Stimulated activated CD4-positive, alpha-beta T cell treated with anti-CD3 and anti-CD28 coated beads, Interleukin-1b, Interleukin-23, amount 100 ng/mL, for 48 hours (primary cell): Measurements from ENCODE around the gene EXOC4.
A peak's percentile ranks its signal among the peaks of the same experiment; 100 is the strongest.

ENCODE experiments used
- DNase-seq: peaks from one replicate; pipeline ENCODE4 v3.0.0-alpha.2; 2020

The EXOC4 gene

DNA sequence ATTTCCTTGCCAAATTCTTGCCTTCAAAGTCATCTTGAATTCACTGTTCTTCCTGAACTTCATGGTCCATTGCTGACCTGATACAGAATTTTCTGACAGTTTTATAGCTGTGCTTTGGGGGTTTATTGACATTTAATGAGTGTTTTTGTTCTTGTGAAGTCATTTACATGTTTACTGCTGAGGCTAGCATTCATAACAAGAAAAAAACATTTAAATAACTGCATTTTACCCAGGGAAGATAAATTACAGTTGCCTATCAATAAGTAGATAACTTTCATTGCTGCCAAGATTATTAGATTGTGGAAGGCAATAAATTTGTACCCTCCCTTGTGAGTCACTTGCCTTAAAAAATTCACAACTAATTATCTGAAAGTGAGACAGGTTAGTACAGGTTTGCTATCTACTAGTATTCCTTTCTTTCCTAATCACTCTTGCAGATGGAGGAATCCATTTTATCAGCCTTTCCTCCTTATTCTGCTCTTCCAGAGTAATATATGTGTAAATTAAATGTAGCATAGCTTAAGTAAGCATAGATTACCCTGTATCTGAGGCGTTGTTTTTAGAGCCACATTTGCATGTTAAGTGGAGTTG, 178.4 kb downstream of the EXOC4 start:
- no peak for DNase-seq

DNA sequence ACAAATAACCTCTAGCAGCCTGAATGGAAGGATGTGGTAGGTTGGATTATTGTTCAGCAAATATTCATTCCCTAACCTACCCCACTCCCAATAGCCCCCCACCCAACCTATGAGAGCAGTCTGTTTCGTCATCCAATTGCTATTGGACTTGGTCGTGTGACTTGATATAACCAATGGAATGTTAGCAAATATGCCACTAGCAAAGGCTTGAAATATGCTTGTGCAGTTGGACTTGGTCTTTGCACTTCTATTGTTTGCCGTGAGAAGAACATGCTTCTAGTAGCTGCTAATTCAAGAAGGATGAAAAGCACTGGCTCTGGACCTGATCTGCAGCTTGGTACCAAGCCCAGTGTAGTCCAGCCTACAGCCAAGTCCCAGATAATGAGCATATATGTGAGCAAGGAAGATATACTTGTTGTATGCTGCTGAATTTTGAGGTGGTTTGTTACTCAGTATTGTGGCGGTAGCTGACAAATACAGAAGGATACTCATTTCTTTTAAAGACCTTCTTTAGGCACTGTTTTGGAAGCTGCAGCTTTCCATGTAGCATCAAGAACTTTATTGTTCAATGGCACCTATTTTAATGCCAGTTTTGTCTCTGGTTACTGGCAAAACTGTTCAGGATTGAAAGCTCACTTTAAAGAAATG, 180.4 kb downstream of the EXOC4 start:
- no peak for DNase-seq

DNA sequence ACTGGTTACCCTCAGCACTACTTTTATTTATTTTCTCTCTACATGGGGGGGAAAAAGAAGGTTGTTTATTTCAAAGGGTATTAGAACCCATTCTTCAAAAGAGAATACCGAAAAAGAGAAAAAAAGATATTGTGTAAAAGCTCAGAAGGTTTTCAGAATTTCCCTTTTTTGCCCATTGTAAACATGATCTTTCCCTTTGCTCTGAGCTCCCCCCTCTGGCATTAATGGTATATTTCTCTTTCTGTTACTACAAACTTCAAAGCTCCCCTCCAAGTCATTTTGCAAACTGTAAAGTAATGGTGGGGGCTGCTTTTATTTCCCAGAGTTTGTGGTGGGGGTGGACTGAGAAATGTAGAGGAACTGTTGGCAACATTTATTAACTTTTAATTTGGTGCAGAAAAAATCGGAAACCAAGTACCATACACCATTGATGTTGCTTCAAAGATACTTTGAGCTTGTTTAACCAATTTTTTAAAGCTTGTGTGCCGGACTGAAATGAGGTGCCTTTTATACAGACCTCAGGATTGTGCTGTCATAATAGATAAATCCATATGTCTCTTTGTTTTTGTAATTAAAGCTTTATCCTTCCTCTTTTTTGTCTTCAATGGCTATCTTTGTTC, 181.5 kb downstream of the EXOC4 start:
- DNase-seq, result no peak

DNA sequence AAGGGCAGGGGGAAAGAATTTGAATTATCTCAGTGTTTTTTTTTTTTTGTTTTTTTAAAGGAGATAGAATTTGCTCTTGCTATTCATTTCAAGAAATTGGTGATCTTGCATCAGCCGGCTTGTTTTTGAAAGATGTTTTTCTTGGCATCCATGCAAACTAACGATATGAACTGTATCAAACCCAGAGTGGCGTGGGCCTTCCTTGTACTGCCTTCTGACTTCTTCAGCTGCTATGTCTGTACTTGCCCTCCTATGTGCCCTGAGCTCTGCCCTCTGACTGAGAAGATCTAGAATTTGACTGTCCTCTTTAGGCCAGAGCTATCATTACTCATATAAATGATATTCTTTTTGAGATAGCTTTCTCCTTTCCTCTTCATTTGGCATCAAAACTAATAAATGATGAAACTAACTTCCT, 183.1 kb downstream of the EXOC4 start:
- no peak for DNase-seq

DNA sequence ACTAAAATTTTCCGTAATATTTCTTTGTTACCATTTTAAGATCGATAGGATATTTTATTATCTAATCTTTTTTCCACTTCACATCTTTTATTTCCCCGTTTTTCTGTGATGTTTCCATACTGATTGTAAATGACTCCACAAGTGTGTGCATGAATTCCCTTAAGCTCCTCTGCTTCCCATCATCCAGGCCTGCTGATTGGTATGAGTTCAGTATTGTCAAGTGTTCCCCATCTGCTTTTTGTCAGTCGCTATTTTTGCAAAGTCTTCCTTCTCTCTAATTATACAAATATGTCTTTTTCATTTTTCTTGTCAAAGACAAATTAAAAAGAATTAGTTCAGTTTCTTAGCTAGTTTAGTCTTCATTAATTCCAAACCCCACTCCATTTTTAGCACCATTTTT, 184.7 kb downstream of the EXOC4 start:
- no peak for DNase-seq

DNA sequence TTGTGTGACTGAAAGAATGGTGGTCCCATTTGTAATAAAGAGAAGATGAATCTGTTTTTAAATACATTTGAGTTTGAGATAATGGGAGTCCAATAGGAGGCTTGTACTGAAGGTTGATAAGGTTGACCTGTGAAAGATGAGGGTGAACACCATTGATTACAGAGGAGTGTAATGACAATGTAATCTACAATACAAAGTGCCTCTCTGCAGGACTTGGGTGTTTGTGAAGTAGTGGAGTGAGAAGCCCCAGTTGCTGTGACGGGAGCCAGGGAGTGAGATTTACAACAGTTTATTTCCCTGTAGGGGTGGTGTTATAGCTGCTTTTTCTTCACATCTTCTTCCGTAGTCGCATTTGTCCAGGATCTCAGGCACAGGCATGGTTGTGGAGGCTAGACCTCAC, 189.9 kb downstream of the EXOC4 start:
- no peak for DNase-seq

DNA sequence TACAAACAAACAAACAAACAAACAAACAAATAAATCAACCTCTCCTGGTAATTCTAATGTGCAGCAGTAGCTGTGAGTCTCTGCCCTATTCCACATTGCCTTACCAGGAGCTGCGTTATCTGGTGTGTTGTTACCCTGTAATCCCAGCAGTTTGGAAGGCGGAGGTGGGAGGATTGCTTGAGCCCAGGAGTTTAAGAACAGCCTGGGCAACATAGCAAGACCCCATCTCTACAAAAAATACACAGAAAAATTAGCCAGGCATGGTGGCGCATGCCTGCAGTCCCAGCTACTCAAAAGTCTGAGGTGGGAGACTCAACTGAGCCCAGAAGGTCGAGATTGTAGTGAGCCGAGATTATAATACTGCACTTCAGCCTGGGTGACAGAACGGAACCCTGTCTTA, 192.7 kb downstream of the EXOC4 start:
- DNase-seq, result no peak

DNA sequence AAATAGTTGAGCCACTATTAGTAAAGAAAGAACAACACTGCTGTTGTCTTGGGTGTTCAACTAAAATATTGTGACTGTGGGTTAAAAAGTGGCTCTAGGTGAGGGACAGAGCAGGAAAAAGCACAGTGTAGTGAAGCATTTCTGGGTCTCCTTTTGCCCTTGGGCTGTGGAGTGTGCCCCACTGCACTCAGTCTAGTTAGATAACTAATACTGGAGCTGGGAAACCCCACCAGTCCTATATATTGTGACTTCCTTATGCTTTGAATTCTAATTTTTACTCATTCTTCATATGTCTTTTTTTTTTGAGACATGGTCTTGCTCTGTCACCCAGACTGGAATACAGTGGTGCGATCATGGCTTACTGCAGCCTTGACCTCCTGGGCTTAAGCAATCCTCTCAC, 195.1 kb downstream of the EXOC4 start:
- DNase-seq, result no peak

DNA sequence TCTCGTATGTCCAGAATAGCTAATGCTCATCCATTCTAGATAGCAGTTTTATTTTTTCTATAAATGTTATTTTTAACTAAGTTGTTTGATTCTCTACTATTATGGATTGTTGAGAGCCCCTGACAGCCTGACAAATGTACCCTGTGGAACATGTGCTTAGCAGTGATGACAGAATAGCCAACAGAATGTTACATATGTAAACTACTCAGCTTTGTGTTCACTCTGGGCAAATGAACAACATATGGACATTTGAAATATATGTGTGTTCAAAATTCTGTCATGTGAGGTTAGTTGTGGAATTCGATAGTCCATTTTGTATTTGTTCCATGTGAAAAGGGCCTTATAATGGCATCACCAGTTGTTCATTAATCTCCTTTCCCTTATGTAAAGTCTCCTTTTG, 199.7 kb downstream of the EXOC4 start:
- DNase-seq, result no peak

DNA sequence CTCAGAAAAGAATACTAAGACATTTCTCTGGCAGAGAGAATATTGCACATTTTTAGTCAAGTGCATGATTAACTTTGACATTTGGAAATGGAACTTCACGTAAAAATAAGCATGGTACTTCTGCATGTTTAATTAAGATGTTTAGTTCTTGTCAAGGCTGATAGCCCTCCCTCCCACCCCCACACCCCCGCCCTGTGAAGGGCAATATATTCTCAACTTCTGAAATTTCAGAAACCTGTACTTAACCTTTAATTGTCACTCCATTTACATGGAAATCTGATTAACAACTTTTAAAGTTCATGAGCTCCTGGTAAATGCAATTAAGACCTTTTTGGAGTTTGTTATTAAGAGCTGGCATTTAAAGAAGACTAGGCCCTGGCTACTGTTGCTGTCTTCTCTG, 205.8 kb downstream of the EXOC4 start:
- no peak for DNase-seq

DNA sequence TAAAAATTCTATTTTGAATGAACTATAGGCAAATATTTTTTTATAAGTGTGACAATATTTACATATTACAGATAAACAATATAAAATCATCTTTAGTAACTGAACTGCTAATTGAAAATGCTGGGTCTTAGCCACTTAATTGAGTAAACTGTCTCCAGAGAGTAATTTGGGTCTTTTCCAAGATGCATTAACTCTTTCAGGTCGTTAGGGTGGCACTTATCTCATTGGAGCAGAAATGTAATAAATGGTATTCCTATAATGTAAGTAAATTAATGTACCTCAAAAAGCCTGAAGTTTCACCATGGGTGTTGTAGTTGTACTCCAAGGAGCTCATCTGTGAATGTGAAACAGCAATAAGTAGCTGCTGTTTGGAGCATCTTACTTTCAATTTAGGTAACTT, 208.5 kb downstream of the EXOC4 start:
- DNase-seq, result no peak

DNA sequence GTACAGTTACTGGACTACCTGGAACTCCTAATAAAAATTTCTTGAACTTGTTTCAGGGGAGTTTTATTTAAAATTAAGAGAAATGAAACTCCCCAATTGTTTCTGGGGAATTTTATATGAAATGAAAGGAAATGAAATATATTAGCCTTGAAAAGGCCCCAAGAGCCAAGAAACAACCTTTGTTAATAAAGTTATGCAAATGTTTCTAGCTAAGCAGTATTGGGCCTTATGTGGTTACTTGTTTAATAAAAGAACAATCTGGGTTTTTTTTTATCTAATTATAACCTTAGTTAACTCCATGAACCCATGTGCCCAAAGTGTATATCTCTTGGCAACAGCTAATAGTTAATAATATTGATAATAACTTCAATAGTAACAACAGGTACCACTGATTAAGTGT, 222.8 kb downstream of the EXOC4 start:
- no peak for DNase-seq

DNA sequence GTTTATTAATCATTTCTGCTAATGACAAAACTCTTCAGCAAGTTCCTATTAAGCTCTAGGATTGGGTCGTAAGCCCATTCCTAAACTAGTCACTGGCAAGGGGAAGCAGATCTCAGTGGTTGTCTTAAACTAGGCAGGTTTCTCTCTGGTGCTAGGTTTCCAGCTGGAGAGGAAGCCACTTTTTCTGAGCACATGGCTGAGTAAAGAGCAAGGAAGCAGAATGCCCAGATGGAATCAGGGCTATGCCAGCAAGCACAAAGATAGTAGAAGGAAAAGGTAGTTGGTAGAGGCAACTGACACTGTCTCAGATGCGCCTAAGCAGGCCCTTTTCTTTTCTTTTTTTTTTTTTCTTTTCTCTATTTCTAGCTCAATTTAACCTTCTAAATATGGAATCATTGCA, 224.9 kb downstream of the EXOC4 start:
- DNase-seq, result no peak

DNA sequence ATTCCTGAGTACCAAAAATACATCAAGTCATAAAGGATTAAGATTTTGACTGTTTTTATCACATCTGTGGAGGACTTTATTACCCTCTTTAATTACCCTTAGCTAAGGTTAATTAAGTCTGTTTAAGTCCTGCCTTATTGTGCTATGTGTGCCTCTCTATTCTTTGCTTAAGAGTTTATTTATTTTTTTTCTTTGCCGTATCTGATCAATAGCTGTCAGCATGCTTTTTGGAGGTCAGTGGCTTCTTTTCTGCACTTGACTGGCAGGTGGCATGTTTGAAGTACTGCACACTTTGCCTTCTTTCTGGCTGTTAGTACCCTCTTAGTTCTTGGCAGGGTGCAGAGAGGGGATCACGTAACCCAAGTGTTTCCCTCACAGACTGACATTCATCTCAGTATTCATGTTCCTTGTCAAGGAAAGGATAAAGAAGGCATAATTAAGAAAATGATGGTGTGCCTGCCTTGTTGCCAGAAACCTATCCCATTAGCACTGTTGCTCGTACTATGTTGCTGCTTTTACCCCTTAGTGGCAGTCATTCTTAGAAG, 225.8 kb downstream of the EXOC4 start:
- DNase-seq, result no peak

DNA sequence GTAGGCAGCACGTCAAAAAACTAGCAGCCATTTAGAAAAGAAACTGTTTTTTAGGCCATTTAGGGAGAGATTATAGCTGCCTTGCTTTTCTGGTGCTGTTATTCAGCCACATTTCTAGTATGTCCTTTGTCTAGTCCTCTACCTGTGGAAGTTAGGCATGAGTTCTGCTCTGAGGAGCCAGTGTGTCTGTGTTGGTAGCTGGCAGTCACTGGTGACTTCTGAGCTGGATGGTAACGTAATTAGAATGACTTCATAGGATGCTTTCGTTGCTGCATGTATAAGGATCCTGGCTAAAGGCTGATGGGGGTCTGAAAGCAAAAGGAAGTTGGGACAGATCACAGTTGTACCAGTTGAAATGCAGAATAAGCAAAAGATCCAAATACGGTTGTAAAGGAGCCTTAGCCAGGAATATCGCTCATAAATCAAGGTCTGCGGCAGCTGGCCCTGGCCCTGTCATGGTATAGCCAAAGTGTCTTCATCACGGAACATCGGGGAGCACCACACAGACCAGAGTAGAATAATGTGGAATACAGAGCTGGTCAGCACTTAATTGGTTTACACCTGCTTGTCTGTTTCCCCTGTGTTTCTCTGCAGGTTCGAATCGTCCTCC, 226.7 kb downstream of the EXOC4 start:
- DNase-seq, result no peak

DNA sequence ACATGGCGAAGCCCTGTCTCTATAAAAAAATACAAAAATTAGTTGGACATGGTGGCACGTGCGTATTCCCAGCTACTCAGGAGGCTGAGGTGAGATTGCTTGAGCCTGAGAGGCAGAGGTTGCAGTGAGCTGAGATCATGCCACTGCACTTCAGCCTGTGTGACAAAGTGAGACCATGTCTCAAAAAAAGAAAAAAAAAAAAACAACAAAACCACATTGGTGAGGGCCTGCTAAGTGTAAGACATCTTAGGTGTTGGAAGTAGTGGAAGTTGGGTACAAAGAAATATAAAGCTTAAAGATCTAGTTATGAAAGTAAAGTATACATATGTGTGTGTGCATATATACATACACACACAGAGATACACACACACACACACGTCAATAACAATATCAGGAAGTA, 228.0 kb downstream of the EXOC4 start:
- no peak for DNase-seq

DNA sequence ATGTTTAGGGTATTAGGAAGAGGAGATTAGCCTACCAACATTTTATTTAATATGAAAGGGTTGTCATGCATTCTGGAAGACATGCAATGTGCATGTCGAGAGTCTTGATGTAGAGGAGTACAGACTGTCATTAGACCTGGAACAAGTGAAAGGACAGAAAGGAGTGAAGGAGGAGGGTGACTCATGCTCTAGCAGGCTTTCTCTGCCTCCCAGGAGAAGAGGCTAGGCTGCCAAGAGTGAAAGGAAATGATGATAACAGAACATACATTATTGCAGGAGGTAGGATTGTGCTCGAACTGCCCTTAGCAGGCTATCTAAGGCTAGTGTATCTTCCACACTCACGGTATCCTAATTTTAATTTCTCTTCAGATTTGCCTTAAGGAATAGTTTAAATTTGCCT, 228.8 kb downstream of the EXOC4 start:
- DNase-seq, result no peak

DNA sequence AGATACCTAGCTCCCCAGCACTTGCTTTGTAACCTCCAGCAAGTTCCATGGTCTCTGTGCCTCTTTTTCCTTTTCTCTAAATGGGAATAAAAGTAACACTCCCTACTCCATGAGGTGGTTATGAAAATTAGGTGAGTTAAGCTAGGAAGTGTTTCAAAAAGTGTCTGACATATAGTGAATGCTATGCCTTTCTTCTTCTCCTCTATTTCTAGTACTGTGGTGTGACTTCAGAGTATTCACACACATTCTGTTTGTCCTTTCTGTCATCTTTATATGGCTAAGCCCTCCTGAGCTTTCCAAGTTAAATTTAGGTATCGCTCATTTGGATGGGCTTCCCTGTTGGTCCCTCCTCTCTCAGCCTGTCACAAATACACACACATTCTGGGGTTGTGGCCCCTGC, 229.7 kb downstream of the EXOC4 start:
- no peak for DNase-seq

DNA sequence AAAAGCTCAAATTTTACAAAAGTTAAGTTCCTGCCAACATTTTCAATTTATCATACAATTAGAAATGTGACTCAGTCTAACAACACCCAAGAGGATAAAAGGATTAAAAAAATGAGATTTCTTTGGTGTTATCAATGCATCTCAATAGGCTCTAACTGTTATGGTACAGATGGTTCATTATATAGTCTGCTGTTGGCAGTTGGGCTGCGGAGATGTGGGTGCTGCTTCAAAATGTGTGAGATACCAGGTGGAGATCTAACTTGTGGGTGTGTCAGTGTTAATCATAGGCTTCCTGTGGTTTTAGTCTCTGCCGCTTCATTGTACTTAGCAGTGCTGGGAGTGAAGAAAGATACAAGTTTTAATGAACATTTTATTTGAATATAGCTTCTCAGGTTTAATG, 231.2 kb downstream of the EXOC4 start:
- peak; percentile 47 for DNase-seq

DNA sequence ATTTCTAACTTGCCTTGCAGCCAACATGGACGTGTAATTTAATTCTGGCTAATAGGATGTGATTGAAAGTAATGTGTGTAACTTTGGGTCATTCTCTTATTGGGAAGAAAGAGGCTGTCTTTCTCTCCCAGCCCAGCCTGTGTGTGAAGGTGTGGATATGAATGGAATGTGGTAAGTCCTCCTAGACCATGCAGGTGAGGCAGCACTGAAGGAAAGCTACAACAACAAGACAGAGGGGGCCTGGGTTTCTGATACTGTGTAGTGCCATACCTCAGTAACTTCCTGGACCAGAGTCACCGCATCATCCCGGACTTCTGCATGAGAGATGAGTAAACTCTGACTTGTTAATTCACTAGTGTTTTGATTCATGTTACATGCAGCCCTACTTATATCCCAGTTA, 237.0 kb downstream of the EXOC4 start:
- peak; percentile 2 for DNase-seq

DNA sequence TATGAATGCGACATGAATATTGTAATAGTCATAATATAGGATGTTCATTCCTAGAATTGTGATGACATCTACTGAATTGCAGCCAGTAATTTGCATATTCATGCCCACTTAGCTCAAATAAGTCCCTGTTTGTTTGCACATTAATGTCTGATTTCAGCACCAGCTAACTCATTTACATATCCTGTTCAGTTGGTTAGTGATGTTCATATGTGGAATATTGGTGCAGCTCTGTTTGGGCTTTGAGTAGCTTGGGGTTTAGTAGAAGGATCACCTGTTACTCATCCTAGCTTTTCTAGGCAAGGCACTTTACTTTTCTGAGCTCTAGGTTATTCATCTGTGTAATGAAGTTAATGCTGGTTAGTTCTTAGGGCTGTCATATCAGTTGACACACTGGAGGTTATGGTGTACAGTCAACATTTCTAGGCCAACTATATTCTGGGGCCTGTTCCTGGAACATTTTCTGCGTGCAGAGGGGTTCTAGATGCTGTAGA, 238.4 kb downstream of the EXOC4 start:
- DNase-seq, result peak; percentile 19

DNA sequence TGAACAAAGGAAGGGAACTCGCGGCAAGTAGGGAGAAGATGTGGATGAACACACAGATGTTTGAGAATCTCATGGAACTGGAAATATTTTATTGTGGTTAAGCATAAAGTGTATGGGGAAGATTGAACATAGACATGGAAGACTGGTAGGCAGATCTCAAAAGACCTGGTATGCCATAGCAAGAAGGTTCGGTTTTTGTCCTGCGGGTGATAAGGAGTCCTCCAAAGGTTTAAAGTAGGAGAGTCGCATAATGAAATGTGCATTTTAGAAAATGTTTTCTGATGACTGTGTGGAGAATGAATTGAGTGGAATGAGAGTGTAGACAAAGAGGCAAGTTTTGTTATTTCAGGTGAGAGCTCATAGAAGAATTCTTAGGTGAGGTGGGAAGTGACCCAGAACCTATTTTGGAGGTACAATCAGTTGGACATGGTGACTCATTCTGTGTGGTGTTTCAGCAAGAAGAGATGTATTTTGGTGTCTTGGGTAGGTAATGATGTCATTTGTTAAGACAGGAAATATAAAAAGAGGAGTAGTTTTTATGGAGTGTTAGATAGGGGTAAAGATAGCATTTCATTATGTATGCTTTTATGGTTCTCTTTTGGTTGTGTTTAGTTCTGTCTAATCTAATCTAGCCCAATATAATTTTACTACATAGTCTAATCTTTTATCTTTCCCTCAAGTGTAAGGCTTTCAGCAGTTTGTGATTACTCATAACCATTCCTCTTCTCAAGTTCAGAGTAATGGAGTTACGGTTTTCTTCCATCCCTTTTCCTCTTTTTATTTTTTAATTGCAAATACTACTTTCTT, 239.2 kb downstream of the EXOC4 start:
- DNase-seq, result no peak

DNA sequence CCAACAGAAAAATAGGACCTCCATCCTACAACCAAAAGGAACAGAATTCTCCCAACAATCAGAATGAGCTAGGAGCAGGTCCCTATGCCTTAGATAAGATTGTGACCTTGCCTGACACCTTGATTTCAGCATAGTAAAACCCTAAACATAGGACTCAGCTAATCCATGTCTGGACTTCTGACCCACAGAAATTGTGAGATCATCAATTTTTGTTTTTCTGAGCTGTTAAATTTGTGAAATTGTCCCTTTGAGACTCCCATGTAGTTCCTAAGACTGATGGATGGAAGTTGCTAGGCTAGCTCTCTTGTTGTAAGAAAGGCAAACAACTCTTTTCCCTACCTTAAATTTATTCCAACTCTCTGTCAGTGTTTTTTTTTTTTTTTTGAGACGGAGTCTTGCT, 244.2 kb downstream of the EXOC4 start:
- no peak for DNase-seq
